ENCODE results near the gene TMEM179.

The TMEM179 gene

GRCh38 chr14:104598039-104598909 is 6.3 kb downstream of the TMEM179 start:
- no peaks in the 10 kb centered on the region for H3K4me1 ChIP-seq (ENCODE audit: control insufficient read depth, insufficient read depth, low read length, poor library complexity, severe bottlenecking)
- no peaks in the 10 kb centered on the region for H3K36me3 ChIP-seq (ENCODE audit: control insufficient read depth, insufficient read depth, low read length)
- H3K9me3 ChIP-seq (ENCODE audit: control insufficient read depth, low read length): no peaks in the 10 kb centered on the region
- H3K27ac ChIP-seq (ENCODE audit: low read depth, low read length, severe bottlenecking): no peak overlapping the region
- 81 to 85% methylated on average over 24 to 27 of the region's 28 CpGs for WGBS, 2 experiments (ENCODE audit: insufficient coverage in 2 of 2)
- no peak overlapping the region for H3K4me3 ChIP-seq (ENCODE audit: extremely low read depth, insufficient read depth, low read length, poor library complexity, severe bottlenecking)

- Histone ChIP-seq H3K4me1 (ENCODE audit: control insufficient read depth, insufficient read depth, low read length, poor library complexity, severe bottlenecking) (no peaks in the 10 kb centered on the region), H3K27ac (ENCODE audit: low read depth, low read length, severe bottlenecking) (no peak overlapping the region), H3K9me3 (ENCODE audit: control insufficient read depth, low read length) (no peaks in the 10 kb centered on the region), H3K4me3 (ENCODE audit: extremely low read depth, insufficient read depth, low read length, poor library complexity, severe bottlenecking) (no peak overlapping the region), H3K36me3 (ENCODE audit: control insufficient read depth, insufficient read depth, low read length) (no peaks in the 10 kb centered on the region)
- WGBS, 2 experiments (ENCODE audit: insufficient coverage in 2 of 2): 91 to 97% methylated on average over 11 of the region's 11 CpGs
These were observed 7.0 kb downstream of the TMEM179 start for GRCh38 chr14:104597576-104597975.

GRCh38 chr14:104596927-104597351 is 7.6 kb downstream of the TMEM179 start:
- H3K27ac ChIP-seq (ENCODE audit: low read depth, low read length, severe bottlenecking): no peak overlapping the region
- no peaks in the 10 kb centered on the region for H3K9me3 ChIP-seq (ENCODE audit: control insufficient read depth, low read length)
- H3K36me3 ChIP-seq (ENCODE audit: control insufficient read depth, insufficient read depth, low read length): no peaks in the 10 kb centered on the region
- H3K4me3 ChIP-seq (ENCODE audit: extremely low read depth, insufficient read depth, low read length, poor library complexity, severe bottlenecking): no peak overlapping the region
- H3K4me1 ChIP-seq (ENCODE audit: control insufficient read depth, insufficient read depth, low read length, poor library complexity, severe bottlenecking): no peaks in the 10 kb centered on the region
- 90 to 95% methylated on average over 17 of the region's 21 CpGs for WGBS, 2 experiments (ENCODE audit: insufficient coverage in 2 of 2)

- no peaks in the 10 kb centered on the region for H3K4me1 ChIP-seq (ENCODE audit: control insufficient read depth, insufficient read depth, low read length, poor library complexity, severe bottlenecking)
- no peaks in the 10 kb centered on the region for H3K36me3 ChIP-seq (ENCODE audit: control insufficient read depth, insufficient read depth, low read length)
- no peak overlapping the region for H3K27ac ChIP-seq (ENCODE audit: low read depth, low read length, severe bottlenecking)
- H3K4me3 ChIP-seq (ENCODE audit: extremely low read depth, insufficient read depth, low read length, poor library complexity, severe bottlenecking): no peak overlapping the region
- no peaks in the 10 kb centered on the region for H3K9me3 ChIP-seq (ENCODE audit: control insufficient read depth, low read length)
- WGBS, 2 experiments (ENCODE audit: insufficient coverage in 2 of 2): 92 to 95% methylated on average over 10 to 11 of the region's 11 CpGs
These were observed 8.1 kb downstream of the TMEM179 start for GRCh38 chr14:104596451-104596918.

GRCh38 chr14:104595911-104596450 is 8.6 kb downstream of the TMEM179 start:
- Histone ChIP-seq H3K9me3 (ENCODE audit: control insufficient read depth, low read length) (no peaks in the 10 kb centered on the region), H3K36me3 (ENCODE audit: control insufficient read depth, insufficient read depth, low read length) (no peaks in the 10 kb centered on the region), H3K4me3 (ENCODE audit: extremely low read depth, insufficient read depth, low read length, poor library complexity, severe bottlenecking) (no peak overlapping the region), H3K4me1 (ENCODE audit: control insufficient read depth, insufficient read depth, low read length, poor library complexity, severe bottlenecking) (no peaks in the 10 kb centered on the region), H3K27ac (ENCODE audit: low read depth, low read length, severe bottlenecking) (no peak overlapping the region)
- WGBS, 2 experiments (ENCODE audit: insufficient coverage in 2 of 2): 79 to 87% methylated on average over 5 to 6 of the region's 6 CpGs

- H3K9me3 ChIP-seq (ENCODE audit: control insufficient read depth, low read length): no peaks in the 10 kb centered on the region
- H3K36me3 ChIP-seq (ENCODE audit: control insufficient read depth, insufficient read depth, low read length): no peaks in the 10 kb centered on the region
- 90 to 93% methylated on average over 10 to 13 of the region's 14 CpGs for WGBS, 2 experiments (ENCODE audit: insufficient coverage in 2 of 2)
These were observed 9.4 kb downstream of the TMEM179 start for GRCh38 chr14:104595116-104595675.

GRCh38 chr14:104594310-104595046 is 10.1 kb downstream of the TMEM179 start:
- Histone ChIP-seq H3K4me3 (ENCODE audit: extremely low read depth, insufficient read depth, low read length, poor library complexity, severe bottlenecking) (no peak overlapping the region), H3K36me3 (ENCODE audit: control insufficient read depth, insufficient read depth, low read length) (no peaks in the 10 kb centered on the region), H3K27ac (ENCODE audit: low read depth, low read length, severe bottlenecking) (no peak overlapping the region), H3K4me1 (ENCODE audit: control insufficient read depth, insufficient read depth, low read length, poor library complexity, severe bottlenecking) (no peaks in the 10 kb centered on the region), H3K9me3 (ENCODE audit: control insufficient read depth, low read length) (no peaks in the 10 kb centered on the region)
- WGBS, 2 experiments (ENCODE audit: insufficient coverage in 2 of 2): 86 to 95% methylated on average over 13 to 15 of the region's 15 CpGs

More at GRCh38 chr14:104595116-104595675, 9.4 kb downstream of the TMEM179 start:
- Histone ChIP-seq H3K27ac (ENCODE audit: low read depth, low read length, severe bottlenecking) (no peak overlapping the region), H3K4me3 (ENCODE audit: extremely low read depth, insufficient read depth, low read length, poor library complexity, severe bottlenecking) (no peak overlapping the region), H3K4me1 (ENCODE audit: control insufficient read depth, insufficient read depth, low read length, poor library complexity, severe bottlenecking) (no peaks in the 10 kb centered on the region)

- WGBS, 2 experiments (ENCODE audit: insufficient coverage in 2 of 2): 87 to 92% methylated on average over 12 of the region's 12 CpGs
- H3K4me3 ChIP-seq (ENCODE audit: extremely low read depth, insufficient read depth, low read length, poor library complexity, severe bottlenecking): no peak overlapping the region
- no peaks in the 10 kb centered on the region for H3K4me1 ChIP-seq (ENCODE audit: control insufficient read depth, insufficient read depth, low read length, poor library complexity, severe bottlenecking)
- H3K36me3 ChIP-seq (ENCODE audit: control insufficient read depth, insufficient read depth, low read length): no peaks in the 10 kb centered on the region
- H3K9me3 ChIP-seq (ENCODE audit: control insufficient read depth, low read length): no peaks in the 10 kb centered on the region
- no peak overlapping the region for H3K27ac ChIP-seq (ENCODE audit: low read depth, low read length, severe bottlenecking)
These were observed 10.8 kb downstream of the TMEM179 start for GRCh38 chr14:104593710-104594136.

- no peaks in the 10 kb centered on the region for H3K9me3 ChIP-seq (ENCODE audit: control insufficient read depth, low read length)
- no peak overlapping the region for H3K27ac ChIP-seq (ENCODE audit: low read depth, low read length, severe bottlenecking)
- no peak overlapping the region for H3K4me3 ChIP-seq (ENCODE audit: extremely low read depth, insufficient read depth, low read length, poor library complexity, severe bottlenecking)
- H3K36me3 ChIP-seq (ENCODE audit: control insufficient read depth, insufficient read depth, low read length): no peaks in the 10 kb centered on the region
- 81 to 84% methylated on average over 15 to 16 of the region's 18 CpGs for WGBS, 2 experiments (ENCODE audit: insufficient coverage in 2 of 2)
- H3K4me1 ChIP-seq (ENCODE audit: control insufficient read depth, insufficient read depth, low read length, poor library complexity, severe bottlenecking): no peaks in the 10 kb centered on the region
These were observed 11.3 kb downstream of the TMEM179 start for GRCh38 chr14:104593241-104593701.

GRCh38 chr14:104592785-104593184 is 11.8 kb downstream of the TMEM179 start:
- H3K36me3 ChIP-seq (ENCODE audit: control insufficient read depth, insufficient read depth, low read length): no peaks in the 10 kb centered on the region
- 86 to 87% methylated on average over 6 to 8 of the region's 8 CpGs for WGBS, 2 experiments (ENCODE audit: insufficient coverage in 2 of 2)
- H3K4me3 ChIP-seq (ENCODE audit: extremely low read depth, insufficient read depth, low read length, poor library complexity, severe bottlenecking): no peak overlapping the region

More at GRCh38 chr14:104592785-104593184, 11.8 kb downstream of the TMEM179 start:
- Histone ChIP-seq H3K9me3 (ENCODE audit: control insufficient read depth, low read length) (no peaks in the 10 kb centered on the region), H3K27ac (ENCODE audit: low read depth, low read length, severe bottlenecking) (no peak overlapping the region), H3K4me1 (ENCODE audit: control insufficient read depth, insufficient read depth, low read length, poor library complexity, severe bottlenecking) (peaks cover under 1% of the 10 kb centered on the region)

Data from mesodermal cell (in vitro differentiated cells).